Duodenal mucosa (tissue), 2 donors: Measurements from ENCODE around the gene TTC28.
"Not testable (repeated sequence)": the region's sequence is repeated elsewhere in the genome, so short reads cannot be mapped to it uniquely, and the experiment has no call there.

Experiments used
- H3K27ac ChIP-seq: one replicate; pipeline ENCODE4 v1.7.0; 2013; ENCODE audit warnings: low read depth, low read length
- H3K27me3 ChIP-seq, 2 donors: one replicate each; pipeline ENCODE4 v1.7.0; 2013; ENCODE audit warnings: low read length in 2 of 2, control low read depth in 1 of 2; ENCODE audit not compliant: insufficient read depth in 2 of 2, control insufficient read depth in 1 of 2
- H3K36me3 ChIP-seq, 2 donors: one replicate each; pipeline ENCODE4 v1.7.0; 2013; ENCODE audit warnings: low read length in 2 of 2, control low read depth in 1 of 2; ENCODE audit not compliant: insufficient read depth in 2 of 2, control insufficient read depth in 1 of 2
- H3K4me1 ChIP-seq, 2 donors: one replicate each; pipeline ENCODE4 v1.7.0; 2013; ENCODE audit warnings: low read length in 2 of 2, control low read depth in 1 of 2; ENCODE audit not compliant: insufficient read depth in 2 of 2, control insufficient read depth in 1 of 2
- H3K4me3 ChIP-seq, 2 donors: one replicate each; pipeline ENCODE4 v1.7.0; 2013; ENCODE audit warnings: low read length in 2 of 2, low read depth in 1 of 2
- H3K9ac ChIP-seq, 2 donors: one replicate each; pipeline ENCODE4 v1.7.0; 2013; ENCODE audit warnings: low read length in 2 of 2, low read depth in 1 of 2
- H3K9me3 ChIP-seq, 2 donors: one replicate each; pipeline ENCODE4 v1.7.0; 2013; ENCODE audit warnings: low read length in 2 of 2, control low read depth in 1 of 2; ENCODE audit not compliant: control insufficient read depth in 1 of 2

Gene TTC28

GRCh38 chr22:28064920-28065319 lies 614.7 kb downstream of the TTC28 start:
- no peak overlapping the region for H3K9ac ChIP-seq
- H3K4me1 ChIP-seq, result no peaks in the 10 kb centered on the region
- H3K27ac ChIP-seq, result no peak overlapping the region
- H3K36me3 ChIP-seq, result peaks cover 0 to 4% of the 10 kb centered on the region in 2 donors
- no peaks in the 10 kb centered on the region for H3K27me3 ChIP-seq
- H3K9me3 ChIP-seq, result no peaks in the 10 kb centered on the region
- H3K4me3 ChIP-seq, result no peak overlapping the region

GRCh38 chr22:28063656-28064055 lies 616.0 kb downstream of the TTC28 start:
- H3K27me3 ChIP-seq, result no peaks in the 10 kb centered on the region
- H3K4me1 ChIP-seq, result no peaks in the 10 kb centered on the region
- H3K9me3 ChIP-seq, result no peaks in the 10 kb centered on the region
- H3K4me3 ChIP-seq, result no peak overlapping the region
- H3K9ac ChIP-seq, result no peak overlapping the region
- H3K36me3 ChIP-seq, result peaks cover 0 to 4% of the 10 kb centered on the region in 2 donors
- no peak overlapping the region for H3K27ac ChIP-seq

- not testable (repeated sequence) for H3K4me3 ChIP-seq, H3K9ac ChIP-seq, H3K9me3 ChIP-seq
Measured at GRCh38 chr22:28060594-28060993, 619.0 kb downstream of the TTC28 start.

GRCh38 chr22:28058036-28058435 lies 621.6 kb downstream of the TTC28 start:
- Histone ChIP-seq H3K36me3 (no peaks in the 10 kb centered on the region), H3K27ac (no peak overlapping the region), H3K9ac (no peak overlapping the region), H3K27me3 (no peaks in the 10 kb centered on the region), H3K9me3 (no peaks in the 10 kb centered on the region), H3K4me1 (no peaks in the 10 kb centered on the region), H3K4me3 (no peak overlapping the region)

More at GRCh38 chr22:28060594-28060993, 619.0 kb downstream of the TTC28 start:
- H3K27ac ChIP-seq, H3K36me3 ChIP-seq, H3K4me1 ChIP-seq, H3K27me3 ChIP-seq: not testable (repeated sequence)

GRCh38 chr22:28054819-28055208 lies 624.8 kb downstream of the TTC28 start:
- H3K27ac ChIP-seq, result no peak overlapping the region
- no peak overlapping the region for H3K4me3 ChIP-seq
- H3K36me3 ChIP-seq, result no peaks in the 10 kb centered on the region
- no peaks in the 10 kb centered on the region for H3K4me1 ChIP-seq
- H3K27me3 ChIP-seq, result no peaks in the 10 kb centered on the region
- no peaks in the 10 kb centered on the region for H3K9me3 ChIP-seq
- H3K9ac ChIP-seq, result no peak overlapping the region

GRCh38 chr22:28053896-28054818 lies 625.5 kb downstream of the TTC28 start:
- no peaks in the 10 kb centered on the region for H3K4me1 ChIP-seq
- no peaks in the 10 kb centered on the region for H3K9me3 ChIP-seq
- H3K36me3 ChIP-seq, result no peaks in the 10 kb centered on the region
- H3K9ac ChIP-seq, result no peak overlapping the region
- H3K27ac ChIP-seq, result no peak overlapping the region
- no peak overlapping the region for H3K4me3 ChIP-seq
- no peaks in the 10 kb centered on the region for H3K27me3 ChIP-seq

- Histone ChIP-seq H3K9me3 (no peaks in the 10 kb centered on the region), H3K27me3 (no peaks in the 10 kb centered on the region), H3K4me3 (no peak overlapping the region), H3K27ac (no peak overlapping the region), H3K36me3 (no peaks in the 10 kb centered on the region), H3K9ac (no peak overlapping the region), H3K4me1 (no peaks in the 10 kb centered on the region)
Measured at GRCh38 chr22:28052825-28053269, 626.8 kb downstream of the TTC28 start.

- Histone ChIP-seq H3K9me3 (no peaks in the 10 kb centered on the region), H3K4me1 (no peaks in the 10 kb centered on the region), H3K9ac (no peak overlapping the region), H3K27me3 (no peaks in the 10 kb centered on the region), H3K4me3 (no peak overlapping the region), H3K27ac (no peak overlapping the region), H3K36me3 (no peaks in the 10 kb centered on the region)
Measured at GRCh38 chr22:28051787-28052356, 627.8 kb downstream of the TTC28 start.

- no peaks in the 10 kb centered on the region for H3K9me3 ChIP-seq
- H3K9ac ChIP-seq, result no peak overlapping the region
- no peaks in the 10 kb centered on the region for H3K27me3 ChIP-seq
- H3K4me1 ChIP-seq, result no peaks in the 10 kb centered on the region
- H3K36me3 ChIP-seq, result no peaks in the 10 kb centered on the region
- no peak overlapping the region for H3K27ac ChIP-seq
- no peak overlapping the region for H3K4me3 ChIP-seq
Measured at GRCh38 chr22:28051091-28051786, 628.4 kb downstream of the TTC28 start.

- H3K27ac ChIP-seq, result no peak overlapping the region
- no peak overlapping the region for H3K9ac ChIP-seq
- H3K9me3 ChIP-seq, result no peaks in the 10 kb centered on the region
- H3K27me3 ChIP-seq, result no peaks in the 10 kb centered on the region
- H3K4me3 ChIP-seq, result no peak overlapping the region
- H3K36me3 ChIP-seq, result no peaks in the 10 kb centered on the region
- no peaks in the 10 kb centered on the region for H3K4me1 ChIP-seq
Measured at GRCh38 chr22:28048529-28048928, 631.1 kb downstream of the TTC28 start.
